Measurements from ENCODE around the gene C12orf76. TPM values are rescaled to one million over a fixed set of nuclear protein-coding genes. Genes with fewer than 3 reads are reported as not detected.

C12orf76 gene
- total and polyA plus RNA-seq, 2 of the 4 experiments (the other 2 are of a cell fraction), result 5.0 to 7.1 TPM

GRCh38 chr12:110071504-110071903 is 23.2 kb upstream of the C12orf76 start:
- no peak for ATAC-seq (ENCODE audit: low read depth)
- ChIA-PET CTCF (no interaction called here), POLR2A (ENCODE audit: unreplicated experiment) (no interaction called here)
- Histone ChIP-seq H2BK15ac (ENCODE audit: low read depth, low read length) (no peak overlapping the region), H3K36me3 (ENCODE audit: control insufficient read depth, insufficient read depth, low read length) (no peaks in the 10 kb centered on the region), H4K8ac (ENCODE audit: low read depth in 2 of 2, low read length in 2 of 2) (no peak overlapping the region), H3K14ac (replicated peaks; ENCODE audit: low read depth, low read length) (no peak overlapping the region), H4K5ac (ENCODE audit: low read depth, low read length) (no peak overlapping the region), H2AFZ (replicated peaks; ENCODE audit: low read length, poor library complexity) (no peak overlapping the region), H4K20me1 (ENCODE audit: insufficient read depth, low read length) (no peaks in the 10 kb centered on the region), H3K27me3 (ENCODE audit: control insufficient read depth, insufficient read depth, low read length) (no peaks in the 10 kb centered on the region), H4K91ac (ENCODE audit: insufficient read depth, low read depth, low read length) (no peak overlapping the region), H3K9me3 (ENCODE audit: control insufficient read depth, insufficient read depth, low read length) (no peaks in the 10 kb centered on the region), H2AK9ac (replicated peaks; ENCODE audit: low read depth, low read length, poor library complexity) (no peak overlapping the region), H3K9me1 (ENCODE audit: insufficient read depth, low read length) (no peaks in the 10 kb centered on the region), H3K4me1 (ENCODE audit: control insufficient read depth, insufficient read depth, low read length) (0 out of 2 replicates have a peak, but pooled peaks cover 2% of the 10 kb centered on the region), H2BK20ac (ENCODE audit: low read depth, low read length) (no peak overlapping the region), H3K4me2 (ENCODE audit: low read depth, low read length) (no peak overlapping the region), H3K9ac (ENCODE audit: low read depth, low read length) (no peak overlapping the region), H3K18ac (ENCODE audit: low read depth, low read length) (no peak overlapping the region), H3K27ac (ENCODE audit: insufficient read depth, low read length) (no peak overlapping the region), H3K79me1 (ENCODE audit: low read depth in 1 of 2, low read length in 2 of 2) (no peaks in the 10 kb centered on the region), H3K56ac (ENCODE audit: extremely low read depth, insufficient read depth, low read length) (no peak overlapping the region), H2AK5ac (ENCODE audit: low read depth, low read length) (no peak overlapping the region), H3K23ac (ENCODE audit: low read depth, low read length) (no peak overlapping the region), H2BK120ac (ENCODE audit: low read depth, low read length) (no peak overlapping the region), H3K4me3 (ENCODE audit: insufficient read depth, low read depth, low read length) (no peak overlapping the region), H2BK5ac (ENCODE audit: low read depth, low read length, poor library complexity, severe bottlenecking) (no peak overlapping the region), H3K4ac (ENCODE audit: low read depth, low read length) (no peak overlapping the region)
- DNase-seq, result no peak
- in situ Hi-C loops (cut with MboI; ENCODE audit: low sequenced_read_pairs) (no loop called here), dilution Hi-C loops (cut with HindIII; ENCODE audit: low sequenced_read_pairs, unreplicated experiment) (no loop called here), intact Hi-C loops (cut with micrococcal nuclease) (no loop called here)
- BruUV-seq (replicated peaks), result no TSS peak
- TF ChIP-seq CHD1 (IDR thresholded peaks at IDR 0.05; ENCODE audit: low read depth, low read length) (no peak), BHLHE40 (IDR thresholded peaks at IDR 0.05; ENCODE audit: low read depth, low read length) (no peak), MAZ (IDR thresholded peaks at IDR 0.05; ENCODE audit: borderline replicate concordance, low read depth, low read length) (no peak), ELK1 (IDR thresholded peaks at IDR 0.05; ENCODE audit: borderline replicate concordance, low read depth, low read length) (no peak)
